AG20443 (cell line): ENCODE results near the gene SH2D3C.

ENCODE experiments used
- DNase-seq: peaks from one replicate; pipeline ENCODE4 v3.0.0; 2012; ENCODE audit warnings: low spot score, mixed read lengths

Gene SH2D3C

GRCh38 chr9:127806871-127807270 is 28.4 kb upstream of the SH2D3C start:
- DNase-seq, result no peak

GRCh38 chr9:127805620-127806019 is 27.2 kb upstream of the SH2D3C start:
- no peak for DNase-seq

- peak; percentile 53 for DNase-seq
Observed at GRCh38 chr9:127803507-127804352, 25.3 kb upstream of the SH2D3C start.

DNA sequence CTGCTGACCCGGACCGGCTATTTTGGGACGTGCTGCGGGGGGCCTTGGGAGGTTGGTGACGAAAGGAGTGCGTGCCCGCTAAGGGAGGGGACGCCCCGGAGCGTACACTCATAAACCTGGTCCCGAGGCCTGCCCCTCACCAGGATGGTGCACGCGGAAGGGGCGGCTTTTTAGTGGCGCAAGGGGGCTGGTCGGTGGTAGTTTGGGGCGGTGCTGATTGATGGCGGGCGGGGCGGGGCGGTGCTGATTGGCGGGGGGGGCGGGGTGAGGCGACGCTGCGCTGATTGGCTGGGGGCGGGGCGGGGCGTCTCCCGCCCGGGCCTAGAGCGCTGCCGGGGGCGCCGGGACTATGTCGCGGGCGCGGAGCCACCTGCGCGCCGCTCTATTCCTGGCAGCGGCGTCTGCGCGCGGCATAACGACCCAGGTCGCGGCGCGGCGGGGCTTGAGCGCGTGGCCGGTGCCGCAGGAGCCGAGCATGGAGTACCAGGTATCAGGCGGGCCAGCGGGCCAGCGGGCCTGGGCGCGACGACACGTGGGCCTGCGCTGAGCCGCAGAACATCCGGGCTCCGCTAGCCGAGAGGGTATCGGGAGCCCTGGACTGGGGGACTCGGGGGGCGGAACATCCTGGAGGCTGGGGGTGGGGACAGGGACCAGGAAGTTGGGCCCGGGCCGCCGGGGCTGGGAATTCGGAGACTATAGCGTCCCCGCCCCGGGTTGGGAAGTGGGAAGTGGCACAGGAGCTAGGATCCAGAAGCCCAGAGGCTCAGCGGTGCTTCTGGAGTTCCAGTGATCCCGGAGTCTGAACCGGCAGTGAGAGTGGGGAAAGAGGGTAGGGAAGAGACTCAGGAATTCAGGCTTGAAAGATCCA is 24.3 kb upstream of the SH2D3C start, which contains the start of gene FPGS:
Gene FPGS, plus strand, starts transcription at position 307 of the 868 bp plus-strand sequence. Its CDS starts 43 bp downstream, at position 350.
- DNase-seq, result peak; percentile 96

DNA sequence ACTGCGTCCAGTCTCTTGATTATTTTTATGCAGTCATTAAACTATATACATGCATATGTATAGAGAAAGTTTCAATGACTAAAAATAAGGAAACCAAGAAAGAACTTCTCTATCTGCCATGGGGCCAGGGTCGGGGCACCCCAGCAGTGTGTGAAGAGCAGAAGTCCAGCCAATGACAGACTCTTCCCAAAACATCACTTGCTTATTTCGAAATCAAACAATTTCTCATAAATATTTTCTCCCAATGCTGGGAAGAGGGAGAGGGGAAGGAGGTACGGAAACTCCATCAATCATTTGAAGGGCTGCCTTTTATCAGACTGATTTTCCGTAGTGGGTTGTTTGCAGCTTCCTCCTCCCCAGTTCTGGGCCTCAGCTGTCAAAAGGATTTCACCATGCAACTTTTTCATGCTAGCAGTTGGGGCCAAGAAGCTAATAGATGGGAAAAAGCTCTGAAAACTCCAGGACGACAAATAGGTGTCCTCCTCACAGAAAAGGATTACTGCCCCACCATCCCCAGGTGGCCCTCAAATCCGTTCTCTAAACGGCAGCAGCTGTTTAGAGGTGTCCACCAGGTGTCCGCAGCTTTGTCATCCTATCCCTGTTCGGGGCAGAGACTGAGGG is 23.6 kb upstream of the SH2D3C start:
- DNase-seq, result no peak

DNA sequence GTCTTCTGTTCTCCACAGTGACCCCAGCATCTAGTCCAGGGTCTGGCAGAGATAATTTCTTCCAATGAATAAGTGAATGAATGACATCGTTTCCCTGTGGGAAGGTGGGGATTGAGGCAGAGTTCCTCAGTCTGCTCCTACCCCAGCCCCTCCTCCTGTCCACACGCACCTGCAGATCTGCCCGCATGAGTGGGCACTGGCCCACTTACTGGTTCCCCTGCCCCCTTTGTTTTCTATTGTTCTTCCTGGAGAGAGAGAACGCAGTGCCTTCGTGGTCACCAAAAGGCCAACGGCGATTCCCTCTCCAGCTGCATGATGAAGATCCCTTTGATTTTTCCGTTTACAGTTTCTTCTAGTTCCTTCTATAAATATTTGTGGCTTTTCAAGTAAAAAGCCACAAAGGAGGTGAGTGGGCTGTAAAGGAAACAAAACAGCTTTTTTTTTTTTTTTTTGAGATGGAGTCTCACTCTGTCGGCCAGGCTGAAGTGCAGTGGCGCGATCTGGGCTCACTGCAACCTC is 18.4 kb upstream of the SH2D3C start:
- no peak for DNase-seq

- no peak for DNase-seq
Observed at GRCh38 chr9:127796225-127796813, 17.9 kb upstream of the SH2D3C start.

DNA sequence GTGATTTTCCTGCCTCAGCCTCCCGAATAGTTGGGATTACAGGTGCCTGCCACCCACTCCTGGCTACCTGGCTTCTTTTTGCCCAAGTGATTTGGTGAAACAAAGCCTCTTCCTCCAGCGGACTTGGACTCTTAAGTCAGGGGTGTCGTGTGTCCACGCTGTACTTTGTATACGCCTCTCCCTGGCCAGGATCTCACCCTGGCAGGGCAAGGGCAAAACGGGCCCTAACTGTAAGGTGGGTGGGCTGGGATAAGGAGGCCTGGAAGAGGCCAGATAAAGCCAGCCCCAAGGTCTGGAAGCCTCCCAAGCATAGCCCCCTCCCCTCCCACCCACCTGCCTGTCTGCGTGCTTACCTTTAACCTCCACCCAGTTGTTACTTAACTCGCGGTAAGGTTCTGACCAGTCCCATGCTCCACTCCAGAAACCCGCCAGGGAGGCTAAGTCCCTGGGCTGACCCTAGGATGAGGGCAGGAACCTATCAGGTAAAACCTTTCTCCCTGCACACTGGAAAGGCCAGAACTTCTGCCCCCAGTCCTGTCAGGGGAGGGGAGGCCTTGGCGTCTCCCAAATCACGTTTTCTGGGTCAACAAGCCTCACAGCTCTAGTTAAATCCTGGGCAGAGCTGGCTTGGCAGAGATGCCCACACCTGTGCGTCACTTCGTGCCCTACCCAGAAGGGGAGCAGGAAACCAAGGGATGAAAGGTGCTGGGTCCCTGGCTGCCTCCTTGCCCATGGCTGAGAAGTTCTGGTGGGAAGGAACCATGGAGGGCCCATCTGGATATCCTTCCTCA is 15.7 kb upstream of the SH2D3C start:
- DNase-seq, result no peak

GRCh38 chr9:127793093-127793708 is 14.7 kb upstream of the SH2D3C start:
- no peak for DNase-seq

DNA sequence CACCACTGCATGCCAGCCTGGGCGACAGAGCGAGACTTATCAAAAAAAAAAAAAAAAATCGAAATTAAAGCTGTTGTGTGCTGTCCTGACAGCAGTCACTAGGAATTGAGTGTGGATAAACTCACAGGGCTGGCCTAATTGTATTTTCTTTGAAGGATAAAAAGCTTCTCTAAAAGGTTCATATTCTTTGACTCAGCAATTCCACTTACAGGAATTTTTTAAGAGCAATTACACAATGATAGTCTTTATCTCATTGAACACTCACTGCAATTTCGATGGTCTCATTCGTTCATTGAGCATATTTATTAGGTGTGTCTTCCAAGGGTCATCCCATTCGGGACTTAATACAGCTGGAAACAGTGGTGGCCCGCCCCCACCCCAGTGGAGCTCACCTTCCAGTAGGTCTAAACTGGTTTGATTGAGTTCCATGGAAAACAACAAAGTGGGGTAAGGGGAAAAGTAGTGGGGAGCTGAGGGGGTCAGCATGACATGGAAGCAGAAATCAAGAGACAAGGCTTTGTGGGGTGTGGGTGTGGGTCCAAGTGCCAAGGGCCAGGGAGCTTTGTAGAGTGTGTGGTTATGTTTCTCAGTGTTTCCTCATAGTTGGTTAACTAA is 14.1 kb upstream of the SH2D3C start:
- DNase-seq, result no peak

GRCh38 chr9:127791085-127791484 is 12.6 kb upstream of the SH2D3C start:
- no peak for DNase-seq

DNA sequence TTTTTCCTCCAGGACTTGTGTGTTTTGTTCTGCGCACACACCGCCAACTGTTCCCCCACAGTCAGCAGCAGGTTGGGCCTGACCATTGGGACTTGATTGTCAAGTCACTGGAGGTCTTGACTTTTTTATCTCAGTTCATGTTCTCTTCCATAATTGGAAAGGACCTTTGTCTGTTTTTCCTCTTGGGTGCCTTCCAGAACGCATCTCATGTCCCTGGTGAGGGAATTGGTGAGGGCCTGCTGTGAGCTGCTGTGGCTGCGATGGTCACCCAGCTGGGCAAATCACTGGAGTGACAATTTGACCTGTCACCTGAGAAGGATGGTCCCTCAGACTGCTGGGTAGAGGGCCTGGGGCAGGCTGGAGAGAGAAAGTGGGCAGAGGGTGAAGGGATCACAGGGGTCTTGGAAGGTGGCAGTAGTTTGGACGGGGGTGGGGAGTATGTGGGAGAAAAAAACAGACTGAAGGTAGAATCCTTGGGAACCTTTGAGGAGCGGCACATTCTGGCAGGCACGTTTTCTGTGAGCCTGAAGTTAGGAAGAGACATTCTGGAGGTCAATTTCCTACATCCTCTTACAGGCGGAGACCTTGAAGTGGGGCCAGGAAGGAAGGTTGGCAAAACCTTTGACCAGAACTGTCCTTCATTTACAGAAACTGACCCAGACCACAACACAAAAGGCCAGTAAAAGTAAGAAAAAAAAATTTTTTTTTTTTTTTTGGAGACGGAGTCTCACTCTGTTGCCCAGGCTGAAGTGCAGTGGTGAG is 11.8 kb upstream of the SH2D3C start:
- DNase-seq, result no peak

- no peak for DNase-seq
Observed at GRCh38 chr9:127789179-127789578, 10.7 kb upstream of the SH2D3C start.

- no peak for DNase-seq
Observed at GRCh38 chr9:127788337-127789011, 10.0 kb upstream of the SH2D3C start.

DNA sequence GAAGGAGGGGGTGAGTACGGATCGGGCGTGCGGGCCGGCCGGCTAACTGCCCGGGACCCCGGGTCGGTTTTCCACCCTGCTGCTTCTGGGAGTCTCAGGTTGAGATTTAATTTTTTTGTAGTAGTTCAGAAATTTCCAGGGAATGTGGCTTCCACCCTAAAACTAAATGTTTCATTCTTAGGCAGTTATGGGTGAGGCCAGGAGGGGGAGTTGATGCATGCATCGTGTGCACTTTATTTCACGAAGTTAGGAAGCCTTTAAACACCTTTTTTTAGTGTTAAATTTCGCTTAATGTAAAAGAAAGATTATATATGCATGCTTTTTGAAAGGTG is 8.3 kb upstream of the SH2D3C start:
- DNase-seq, result peak; percentile 32

DNA sequence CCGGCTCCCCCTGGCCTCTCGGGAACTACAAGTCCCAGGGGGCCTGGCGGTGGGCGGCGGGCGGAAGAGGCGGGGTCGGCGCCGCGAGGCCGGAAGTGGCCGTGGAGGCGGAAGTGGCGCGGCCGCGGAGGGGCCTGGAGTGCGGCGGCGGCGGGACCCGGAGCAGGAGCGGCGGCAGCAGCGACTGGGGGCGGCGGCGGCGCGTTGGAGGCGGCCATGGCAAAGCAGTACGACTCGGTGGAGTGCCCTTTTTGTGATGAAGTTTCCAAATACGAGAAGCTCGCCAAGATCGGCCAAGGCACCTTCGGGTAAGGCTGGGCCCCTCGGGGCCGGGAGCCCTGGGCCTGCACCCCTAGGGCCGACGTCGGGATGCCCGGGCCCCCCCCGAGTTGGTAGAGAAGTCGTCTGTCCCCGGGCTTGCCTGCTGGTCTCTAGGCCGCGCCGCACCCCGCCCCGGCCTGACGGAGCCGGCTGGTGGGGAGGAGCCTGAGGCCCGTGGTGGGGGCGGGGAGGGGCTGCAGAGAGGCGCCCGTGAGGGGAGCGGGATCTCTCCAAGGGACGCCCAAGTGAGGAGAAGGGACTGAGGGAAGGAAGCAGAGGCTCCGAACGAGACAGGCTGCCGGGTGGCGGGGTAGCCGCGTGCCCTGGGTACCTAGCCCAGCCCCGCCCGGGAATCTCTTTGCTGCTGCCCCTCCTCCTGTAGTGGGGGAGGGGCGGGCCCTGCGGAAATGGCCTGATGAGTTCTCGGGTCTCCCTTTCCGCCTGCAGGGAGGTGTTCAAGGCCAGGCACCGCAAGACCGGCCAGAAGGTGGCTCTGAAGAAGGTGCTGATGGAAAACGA is 7.7 kb upstream of the SH2D3C start, which contains the start of gene CDK9:
Gene CDK9, plus strand, starts transcription at position 102 of the 840 bp plus-strand sequence. Its CDS starts 115 bp downstream, at position 217.
- DNase-seq, result peak; percentile 96

GRCh38 chr9:127785023-127785932 is 6.8 kb upstream of the SH2D3C start:
- peak; percentile 95 for DNase-seq
